ENCODE data around the gene TTC12. TPM values are rescaled to one million over a fixed set of nuclear protein-coding genes. Genes with fewer than 3 reads are reported as not detected.

The TTC12 gene, protein sequence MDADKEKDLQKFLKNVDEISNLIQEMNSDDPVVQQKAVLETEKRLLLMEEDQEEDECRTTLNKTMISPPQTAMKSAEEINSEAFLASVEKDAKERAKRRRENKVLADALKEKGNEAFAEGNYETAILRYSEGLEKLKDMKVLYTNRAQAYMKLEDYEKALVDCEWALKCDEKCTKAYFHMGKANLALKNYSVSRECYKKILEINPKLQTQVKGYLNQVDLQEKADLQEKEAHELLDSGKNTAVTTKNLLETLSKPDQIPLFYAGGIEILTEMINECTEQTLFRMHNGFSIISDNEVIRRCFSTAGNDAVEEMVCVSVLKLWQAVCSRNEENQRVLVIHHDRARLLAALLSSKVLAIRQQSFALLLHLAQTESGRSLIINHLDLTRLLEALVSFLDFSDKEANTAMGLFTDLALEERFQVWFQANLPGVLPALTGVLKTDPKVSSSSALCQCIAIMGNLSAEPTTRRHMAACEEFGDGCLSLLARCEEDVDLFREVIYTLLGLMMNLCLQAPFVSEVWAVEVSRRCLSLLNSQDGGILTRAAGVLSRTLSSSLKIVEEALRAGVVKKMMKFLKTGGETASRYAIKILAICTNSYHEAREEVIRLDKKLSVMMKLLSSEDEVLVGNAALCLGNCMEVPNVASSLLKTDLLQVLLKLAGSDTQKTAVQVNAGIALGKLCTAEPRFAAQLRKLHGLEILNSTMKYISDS
- 10 to 100 TPM; 42.1 to 81.3 TPM for total RNA-seq
- polyA plus RNA-seq (ENCODE audit: insufficient read depth, low read depth, low replicate concordance) = 123 TPM
- long read RNA-seq, donor 1 = 0 reads
- long read RNA-seq, donor 2 = 0 reads

GRCh38 chr11:113314389-113315301 lies at the start of gene TTC12:
Gene TTC12, plus strand, starts transcription at chr11:113314583. Its CDS starts 1,675 bp downstream, at chr11:113316258.
- WGBS, 2 donors = 4 to 25% methylated on average over 22 to 58 of the region's 64 CpGs
- no peaks in the 10 kb centered on the region for H3K27me3 ChIP-seq
- intact Hi-C loops (cut with DNase I; ENCODE audit: low total_unique reads) = no loop called here
- peak within 1 kb of the TSS; percentile 71 to 78 for H3K4me3 ChIP-seq
- no peaks in the 10 kb centered on the region for H3K36me3 ChIP-seq (ENCODE audit: low read depth, missing control alignments)
- TF ChIP-seq POLR2A (IDR thresholded peaks at IDR 0.05) = no peak
- TF ChIP-seq, protein P1, sequence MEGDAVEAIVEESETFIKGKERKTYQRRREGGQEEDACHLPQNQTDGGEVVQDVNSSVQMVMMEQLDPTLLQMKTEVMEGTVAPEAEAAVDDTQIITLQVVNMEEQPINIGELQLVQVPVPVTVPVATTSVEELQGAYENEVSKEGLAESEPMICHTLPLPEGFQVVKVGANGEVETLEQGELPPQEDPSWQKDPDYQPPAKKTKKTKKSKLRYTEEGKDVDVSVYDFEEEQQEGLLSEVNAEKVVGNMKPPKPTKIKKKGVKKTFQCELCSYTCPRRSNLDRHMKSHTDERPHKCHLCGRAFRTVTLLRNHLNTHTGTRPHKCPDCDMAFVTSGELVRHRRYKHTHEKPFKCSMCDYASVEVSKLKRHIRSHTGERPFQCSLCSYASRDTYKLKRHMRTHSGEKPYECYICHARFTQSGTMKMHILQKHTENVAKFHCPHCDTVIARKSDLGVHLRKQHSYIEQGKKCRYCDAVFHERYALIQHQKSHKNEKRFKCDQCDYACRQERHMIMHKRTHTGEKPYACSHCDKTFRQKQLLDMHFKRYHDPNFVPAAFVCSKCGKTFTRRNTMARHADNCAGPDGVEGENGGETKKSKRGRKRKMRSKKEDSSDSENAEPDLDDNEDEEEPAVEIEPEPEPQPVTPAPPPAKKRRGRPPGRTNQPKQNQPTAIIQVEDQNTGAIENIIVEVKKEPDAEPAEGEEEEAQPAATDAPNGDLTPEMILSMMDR (IDR thresholded peaks at IDR 0.05) = no peak
- H3K27ac ChIP-seq = peak within 1 kb of the TSS; percentile 60 to 82
- no peaks in the 10 kb centered on the region for H3K9me3 ChIP-seq
- peak; percentile 96 for DNase-seq
- peaks cover 9% of the 10 kb centered on the region for H3K4me1 ChIP-seq

GRCh38 chr11:113265362-113265761 lies 49.0 kb upstream of the TTC12 start:
- no peaks in the 10 kb centered on the region for H3K9me3 ChIP-seq
- WGBS, 2 donors = 80 to 86% methylated on average over 2 of the region's 2 CpGs
- no peak for DNase-seq
- H3K27ac ChIP-seq = no peak overlapping the region
- H3K4me1 ChIP-seq = no peaks in the 10 kb centered on the region
- TF ChIP-seq, protein P1 (IDR thresholded peaks at IDR 0.05) = no peak
- no peak for TF ChIP-seq POLR2A (IDR thresholded peaks at IDR 0.05)
- H3K36me3 ChIP-seq (ENCODE audit: low read depth, missing control alignments) = no peaks in the 10 kb centered on the region
- H3K4me3 ChIP-seq = no peak overlapping the region
- intact Hi-C loops (cut with DNase I; ENCODE audit: low total_unique reads) = no loop called here
- no peaks in the 10 kb centered on the region for H3K27me3 ChIP-seq

GRCh38 chr11:113267493-113267892 lies 46.9 kb upstream of the TTC12 start:
- Histone ChIP-seq H3K27ac (no peak overlapping the region), H3K4me3 (no peak overlapping the region), H3K4me1 (no peaks in the 10 kb centered on the region), H3K9me3 (no peaks in the 10 kb centered on the region), H3K36me3 (ENCODE audit: low read depth, missing control alignments) (no peaks in the 10 kb centered on the region), H3K27me3 (no peaks in the 10 kb centered on the region)
- TF ChIP-seq, protein P1 (IDR thresholded peaks at IDR 0.05) = no peak
- DNase-seq = no peak
- intact Hi-C loops (cut with DNase I; ENCODE audit: low total_unique reads) = no loop called here
- WGBS, 2 donors = 95 to 96% methylated on average over 7 of the region's 7 CpGs

DNA sequence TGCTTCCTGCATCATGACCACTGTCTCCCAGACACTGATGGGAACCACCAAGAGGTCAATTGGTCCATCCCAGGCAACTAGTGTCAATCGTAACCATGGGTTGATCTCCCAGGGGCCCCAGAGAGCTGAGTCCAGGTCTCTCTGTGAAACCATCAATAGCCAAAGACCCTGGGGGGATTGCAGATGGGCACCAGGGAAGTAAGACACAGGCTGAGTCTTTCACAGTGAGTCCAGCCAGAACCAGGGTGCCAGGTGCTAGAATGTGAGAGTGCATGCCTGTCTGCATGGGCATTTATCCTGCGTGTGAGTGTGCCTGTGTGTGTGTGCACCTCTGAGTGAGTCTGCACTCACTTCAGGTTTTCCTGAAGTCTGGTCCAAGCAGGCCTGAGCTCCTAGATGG lies 45.3 kb upstream of the TTC12 start:
- Histone ChIP-seq H3K27me3 (no peaks in the 10 kb centered on the region), H3K36me3 (ENCODE audit: low read depth, missing control alignments) (no peaks in the 10 kb centered on the region)
- WGBS, 2 donors = 88 to 97% methylated on average over 1 to 2 of the region's 2 CpGs

More for the DNA sequence above, 45.3 kb upstream of the TTC12 start:
- TF ChIP-seq, protein P1 (IDR thresholded peaks at IDR 0.05) = no peak
- TF ChIP-seq POLR2A (IDR thresholded peaks at IDR 0.05) = no peak
- intact Hi-C loops (cut with DNase I; ENCODE audit: low total_unique reads) = no loop called here
- Histone ChIP-seq H3K4me3 (no peak overlapping the region), H3K27ac (no peak overlapping the region), H3K9me3 (no peaks in the 10 kb centered on the region), H3K4me1 (no peaks in the 10 kb centered on the region)
- DNase-seq = no peak
